IPS-15b (cell line): ENCODE data around the gene REEP1.

Experiments used
- H3K27me3 ChIP-seq: one replicate; pipeline ENCODE4 v1.6.1; 2013; ENCODE audit warnings: low read length; ENCODE audit not compliant: control insufficient read depth, insufficient read depth
- H3K36me3 ChIP-seq: one replicate; pipeline ENCODE4 v1.6.1; 2013; ENCODE audit warnings: low read length; ENCODE audit not compliant: control insufficient read depth, insufficient read depth
- H3K4me1 ChIP-seq: one replicate; pipeline ENCODE4 v1.6.1; 2013; ENCODE audit warnings: mild to moderate bottlenecking, low read length; ENCODE audit not compliant: control insufficient read depth, insufficient read depth
- H3K4me3 ChIP-seq: one replicate; pipeline ENCODE4 v1.5.1; 2013; ENCODE audit warnings: low read depth, low read length
- H3K9ac ChIP-seq: one replicate; pipeline ENCODE4 v1.6.1; 2013; ENCODE audit warnings: low read depth, mild to moderate bottlenecking, low read length
- H3K9me3 ChIP-seq: one replicate; pipeline ENCODE4 v1.6.1; 2013; ENCODE audit warnings: mild to moderate bottlenecking, low read length; ENCODE audit not compliant: control insufficient read depth, insufficient read depth

REEP1 gene

GRCh38 chr2:86194751-86195054 lies 142.7 kb downstream of the REEP1 start:
- Histone ChIP-seq H3K9me3 (no peaks in the 10 kb centered on the region), H3K4me3 (peak overlapping the region; percentile 99), H3K36me3 (peaks cover 2% of the 10 kb centered on the region), H3K9ac (no peak overlapping the region), H3K27me3 (no peaks in the 10 kb centered on the region), H3K4me1 (peaks cover 8% of the 10 kb centered on the region)

- peaks cover 8% of the 10 kb centered on the region for H3K4me1 ChIP-seq
These were observed 143.4 kb downstream of the REEP1 start for GRCh38 chr2:86193901-86194567.

GRCh38 chr2:86189782-86190416 lies 147.5 kb downstream of the REEP1 start:
- H3K36me3 ChIP-seq: no peaks in the 10 kb centered on the region
- no peak overlapping the region for H3K9ac ChIP-seq
- peaks cover 6% of the 10 kb centered on the region for H3K4me1 ChIP-seq

More at GRCh38 chr2:86193901-86194567, 143.4 kb downstream of the REEP1 start:
- no peaks in the 10 kb centered on the region for H3K9me3 ChIP-seq
- H3K36me3 ChIP-seq: peaks cover 2% of the 10 kb centered on the region
- H3K9ac ChIP-seq: no peak overlapping the region
- H3K27me3 ChIP-seq: no peaks in the 10 kb centered on the region
- H3K4me3 ChIP-seq: peak overlapping the region; percentile 99

GRCh38 chr2:86186431-86186830 lies 151.0 kb downstream of the REEP1 start:
- no peaks in the 10 kb centered on the region for H3K36me3 ChIP-seq
- H3K9ac ChIP-seq: no peak overlapping the region
- H3K4me1 ChIP-seq: no peaks in the 10 kb centered on the region
- H3K27me3 ChIP-seq: no peaks in the 10 kb centered on the region
- H3K4me3 ChIP-seq: no peak overlapping the region
- H3K9me3 ChIP-seq: no peaks in the 10 kb centered on the region

More at GRCh38 chr2:86189782-86190416, 147.5 kb downstream of the REEP1 start:
- Histone ChIP-seq H3K4me3 (no peak overlapping the region), H3K27me3 (no peaks in the 10 kb centered on the region), H3K9me3 (no peaks in the 10 kb centered on the region)

GRCh38 chr2:86185517-86186212 lies 151.8 kb downstream of the REEP1 start:
- peaks cover 3% of the 10 kb centered on the region for H3K36me3 ChIP-seq
- H3K4me3 ChIP-seq: no peak overlapping the region
- H3K9ac ChIP-seq: no peak overlapping the region
- H3K4me1 ChIP-seq: no peaks in the 10 kb centered on the region
- no peaks in the 10 kb centered on the region for H3K9me3 ChIP-seq
- no peaks in the 10 kb centered on the region for H3K27me3 ChIP-seq

- no peak overlapping the region for H3K4me3 ChIP-seq
- no peaks in the 10 kb centered on the region for H3K4me1 ChIP-seq
- no peak overlapping the region for H3K9ac ChIP-seq
- no peaks in the 10 kb centered on the region for H3K27me3 ChIP-seq
- no peaks in the 10 kb centered on the region for H3K9me3 ChIP-seq
- peaks cover 6% of the 10 kb centered on the region for H3K36me3 ChIP-seq
These were observed 160.8 kb downstream of the REEP1 start for GRCh38 chr2:86176597-86176996.

- Histone ChIP-seq H3K36me3 (peaks cover 3% of the 10 kb centered on the region), H3K4me1 (no peaks in the 10 kb centered on the region), H3K4me3 (no peak overlapping the region), H3K27me3 (no peaks in the 10 kb centered on the region), H3K9me3 (no peaks in the 10 kb centered on the region), H3K9ac (no peak overlapping the region)
These were observed 161.6 kb downstream of the REEP1 start for GRCh38 chr2:86175828-86176227.

- H3K4me3 ChIP-seq: no peak overlapping the region
- H3K36me3 ChIP-seq: peaks cover 3% of the 10 kb centered on the region
- H3K4me1 ChIP-seq: no peaks in the 10 kb centered on the region
- no peaks in the 10 kb centered on the region for H3K9me3 ChIP-seq
- H3K27me3 ChIP-seq: no peaks in the 10 kb centered on the region
- no peak overlapping the region for H3K9ac ChIP-seq
These were observed 163.0 kb downstream of the REEP1 start for GRCh38 chr2:86174445-86174844.

GRCh38 chr2:86172610-86173009 lies 164.8 kb downstream of the REEP1 start:
- peaks cover 8% of the 10 kb centered on the region for H3K36me3 ChIP-seq
- no peak overlapping the region for H3K4me3 ChIP-seq
- H3K27me3 ChIP-seq: no peaks in the 10 kb centered on the region
- H3K9ac ChIP-seq: no peak overlapping the region
- H3K4me1 ChIP-seq: no peaks in the 10 kb centered on the region
- H3K9me3 ChIP-seq: no peaks in the 10 kb centered on the region

GRCh38 chr2:86171295-86171694 lies 166.1 kb downstream of the REEP1 start:
- peaks cover 8% of the 10 kb centered on the region for H3K36me3 ChIP-seq
- H3K4me3 ChIP-seq: no peak overlapping the region
- no peak overlapping the region for H3K9ac ChIP-seq
- no peaks in the 10 kb centered on the region for H3K4me1 ChIP-seq
- H3K9me3 ChIP-seq: no peaks in the 10 kb centered on the region
- H3K27me3 ChIP-seq: no peaks in the 10 kb centered on the region

GRCh38 chr2:86170449-86170848 lies 167.0 kb downstream of the REEP1 start:
- Histone ChIP-seq H3K36me3 (peaks cover 8% of the 10 kb centered on the region), H3K4me3 (no peak overlapping the region), H3K9me3 (no peaks in the 10 kb centered on the region), H3K9ac (no peak overlapping the region), H3K27me3 (no peaks in the 10 kb centered on the region), H3K4me1 (no peaks in the 10 kb centered on the region)
